ENCODE results near the gene KAZN.

DNA sequence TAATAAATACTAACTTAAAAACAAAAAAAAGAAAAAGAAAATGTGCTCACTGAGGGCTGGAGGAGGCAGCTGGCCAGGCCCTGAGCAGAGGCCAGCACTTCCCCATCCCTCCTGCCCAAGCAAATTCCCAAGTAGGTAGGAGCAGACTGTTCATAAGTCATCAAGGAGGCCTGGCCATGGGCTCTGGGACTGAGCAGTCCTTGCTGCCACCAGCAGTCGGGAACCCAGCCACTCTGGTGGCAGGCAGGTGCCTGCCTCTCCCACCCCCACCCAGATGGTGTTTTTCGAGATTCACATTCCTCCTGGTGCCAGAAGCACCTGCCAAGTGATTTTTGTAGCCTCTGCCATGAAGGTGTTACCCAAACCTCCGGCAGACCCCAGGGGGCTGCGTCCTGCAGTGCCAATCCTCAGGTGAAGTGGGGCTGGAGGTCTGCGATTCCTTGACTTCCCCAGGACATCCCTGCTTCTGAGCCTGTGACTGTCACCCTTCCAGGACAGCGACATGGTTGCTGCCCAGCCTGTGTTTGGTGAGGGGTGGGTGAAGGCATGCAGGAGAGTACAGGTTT, 350.9 kb downstream of the KAZN start:
- TF ChIP-seq, protein P1, sequence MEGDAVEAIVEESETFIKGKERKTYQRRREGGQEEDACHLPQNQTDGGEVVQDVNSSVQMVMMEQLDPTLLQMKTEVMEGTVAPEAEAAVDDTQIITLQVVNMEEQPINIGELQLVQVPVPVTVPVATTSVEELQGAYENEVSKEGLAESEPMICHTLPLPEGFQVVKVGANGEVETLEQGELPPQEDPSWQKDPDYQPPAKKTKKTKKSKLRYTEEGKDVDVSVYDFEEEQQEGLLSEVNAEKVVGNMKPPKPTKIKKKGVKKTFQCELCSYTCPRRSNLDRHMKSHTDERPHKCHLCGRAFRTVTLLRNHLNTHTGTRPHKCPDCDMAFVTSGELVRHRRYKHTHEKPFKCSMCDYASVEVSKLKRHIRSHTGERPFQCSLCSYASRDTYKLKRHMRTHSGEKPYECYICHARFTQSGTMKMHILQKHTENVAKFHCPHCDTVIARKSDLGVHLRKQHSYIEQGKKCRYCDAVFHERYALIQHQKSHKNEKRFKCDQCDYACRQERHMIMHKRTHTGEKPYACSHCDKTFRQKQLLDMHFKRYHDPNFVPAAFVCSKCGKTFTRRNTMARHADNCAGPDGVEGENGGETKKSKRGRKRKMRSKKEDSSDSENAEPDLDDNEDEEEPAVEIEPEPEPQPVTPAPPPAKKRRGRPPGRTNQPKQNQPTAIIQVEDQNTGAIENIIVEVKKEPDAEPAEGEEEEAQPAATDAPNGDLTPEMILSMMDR (IDR thresholded peaks at IDR 0.05; ENCODE audit: low read length): no peak
- no peak for TF ChIP-seq EZH2 (IDR thresholded peaks at IDR 0.05; ENCODE audit: borderline replicate concordance, low read length)
